HepG2 (cell line): Measurements from ENCODE around the gene FMNL1. TPM values are rescaled to one million over a fixed set of nuclear protein-coding genes. Genes with fewer than 3 reads are reported as not detected.
A peak's percentile ranks its signal among the peaks of the same experiment; 100 is the strongest.

Source experiments
- CAMTA2 ChIP-seq: sonication (generic); formaldehyde crosslinking; IDR thresholded peaks from 2 replicates; pipeline ENCODE4 v1.4.0; 2020; ENCODE audit warnings: mild to moderate bottlenecking, missing genetic modification reagents, borderline replicate concordance
- CBX1 ChIP-seq: IDR thresholded peaks from one replicate; pipeline ENCODE4 v1.6.1; 2016; ENCODE audit warnings: antibody characterized with exemption, low read depth
- E2F5 ChIP-seq: sonication (generic); formaldehyde crosslinking; conservative IDR thresholded peaks from 2 replicates; pipeline ENCODE4 v1.4.0; 2020; ENCODE audit warnings: missing genetic modification reagents
- ETS1 ChIP-seq: sonication (generic); formaldehyde crosslinking; IDR thresholded peaks from 2 replicates; pipeline ENCODE4 v1.4.0; 2020; ENCODE audit warnings: missing genetic modification reagents
- GTF2F1 ChIP-seq: fragments of 150-350 bp; IDR thresholded peaks from 2 replicates; pipeline ENCODE4 v1.6.1; 2014; ENCODE audit warnings: low read length
- HNRNPH1 ChIP-seq: fragments of 200-400 bp; formaldehyde crosslinking; optimal IDR thresholded peaks from 2 replicates; pipeline ENCODE3; 2017; ENCODE audit warnings: mild to moderate bottlenecking, low read depth, low read length
- IRX3 ChIP-seq: sonication (generic); formaldehyde crosslinking; IDR thresholded peaks from 2 replicates; pipeline ENCODE4 v1.8.1; 2023; ENCODE audit warnings: mild to moderate bottlenecking, low read depth, missing genetic modification reagents, borderline replicate concordance
- POGZ ChIP-seq: sonication (generic); formaldehyde crosslinking; IDR thresholded peaks from 2 replicates; pipeline ENCODE4 v1.4.0; 2020; ENCODE audit warnings: mild to moderate bottlenecking, missing genetic modification reagents
- REPIN1 ChIP-seq: sonication (generic); formaldehyde crosslinking; IDR thresholded peaks from 2 replicates; pipeline ENCODE4 v1.8.0; 2022; ENCODE audit warnings: missing genetic modification reagents, low read depth, mild to moderate bottlenecking, borderline replicate concordance
- TBX3 ChIP-seq: fragments of 450-650 bp; IDR thresholded peaks from 2 replicates; pipeline ENCODE4 v1.6.1; 2017; ENCODE audit warnings: antibody characterized with exemption, mild to moderate bottlenecking, inconsistent platforms, borderline replicate concordance
- ZFYVE20 ChIP-seq: sonication (generic); formaldehyde crosslinking; IDR thresholded peaks from 2 replicates; pipeline ENCODE4 v1.8.0; 2023; ENCODE audit warnings: low read depth, mild to moderate bottlenecking, moderate library complexity, missing genetic modification reagents, borderline replicate concordance
- ZNF10 ChIP-seq: sonication (generic); formaldehyde crosslinking; IDR thresholded peaks from 2 replicates; pipeline ENCODE4 v1.4.0; 2020; ENCODE audit warnings: mild to moderate bottlenecking, low read depth, missing genetic modification reagents, borderline replicate concordance
- ZNF224 ChIP-seq: sonication (generic); formaldehyde crosslinking; IDR thresholded peaks from 2 replicates; pipeline ENCODE4 v1.5.0; 2020; ENCODE audit warnings: mild to moderate bottlenecking, missing genetic modification reagents
- ZNF232 ChIP-seq: sonication (generic); formaldehyde crosslinking; IDR thresholded peaks from 2 replicates; pipeline ENCODE4 v1.4.0; 2020; ENCODE audit warnings: missing genetic modification reagents, borderline replicate concordance
- ZNF530 ChIP-seq: sonication (generic); formaldehyde crosslinking; IDR thresholded peaks from 2 replicates; pipeline ENCODE4 v1.5.0; 2020; ENCODE audit warnings: low read depth, mild to moderate bottlenecking, missing genetic modification reagents
- ZNF589 ChIP-seq: sonication (generic); formaldehyde crosslinking; conservative IDR thresholded peaks from 2 replicates; pipeline ENCODE4 v1.8.0; 2022; ENCODE audit warnings: mild to moderate bottlenecking, moderate library complexity, missing genetic modification reagents
- ZNF772 ChIP-seq: sonication (generic); formaldehyde crosslinking; IDR thresholded peaks from 2 replicates; pipeline ENCODE4 v1.5.0; 2020; ENCODE audit warnings: mild to moderate bottlenecking, missing genetic modification reagents
- ZNF878 ChIP-seq: sonication (generic); formaldehyde crosslinking; IDR thresholded peaks from 2 replicates; pipeline ENCODE4 v1.8.1; 2023; ENCODE audit warnings: mild to moderate bottlenecking, missing genetic modification reagents, moderate library complexity
- ZSCAN31 ChIP-seq: sonication (generic); formaldehyde crosslinking; IDR thresholded peaks from 2 replicates; pipeline ENCODE4 v1.5.0; 2020; ENCODE audit warnings: low read depth, mild to moderate bottlenecking, missing genetic modification reagents
- polyA plus RNA-seq, 8 experiments: library from polyadenylated mRNA; depleted of rRNA in 3 of 8; stranded (reverse) in 7 of 8; unstranded in 1 of 8; fragments of >200 nt; fragmentation: Illumina TruSeq in 4 of 8; extraction: Trizol in 4 of 8; gene quantifications; 2 replicates each; pipeline versions ENCODE4 v1.2.1 to v1.2.3, GENCODE V29; 2011 to 2016; ENCODE audit warnings: low read depth in 4 of 8, missing spikeins in 1 of 8, mixed read lengths in 1 of 8; ENCODE audit not compliant: insufficient read depth in 1 of 8
- total RNA-seq, 5 experiments: library from RNA; depleted of rRNA; stranded (reverse); fragments of >200 nt; fragmentation: Illumina TruSeq; extraction: Trizol; gene quantifications; 2 replicates each; pipeline ENCODE4 v1.2.3, GENCODE V29; 2016; ENCODE audit warnings: low read depth in 1 of 5
- TF ChIP-seq, protein P1 (sequence below), 2 experiments: sonication (generic) in 1 of 2; formaldehyde crosslinking in 1 of 2; IDR thresholded peaks; 2 replicates each; pipeline versions ENCODE4 v1.6.1 to v1.9.0; 2014 to 2022; ENCODE audit warnings: antibody characterized with exemption in 1 of 2, borderline replicate concordance in 1 of 2, inconsistent platforms in 1 of 2, low read depth in 1 of 2, missing genetic modification reagents in 1 of 2
- TF ChIP-seq, protein P2 (sequence below): sonication (generic); formaldehyde crosslinking; IDR thresholded peaks from 2 replicates; pipeline ENCODE4 v1.4.0; 2020; ENCODE audit warnings: missing genetic modification reagents, borderline replicate concordance

The FMNL1 gene
- total and polyA plus RNA-seq, 2 of the 13 experiments (the other 11 are each of a cell fraction or from before 2014, with no cell fraction given) = 0.53 to 0.70 TPM

DNA sequence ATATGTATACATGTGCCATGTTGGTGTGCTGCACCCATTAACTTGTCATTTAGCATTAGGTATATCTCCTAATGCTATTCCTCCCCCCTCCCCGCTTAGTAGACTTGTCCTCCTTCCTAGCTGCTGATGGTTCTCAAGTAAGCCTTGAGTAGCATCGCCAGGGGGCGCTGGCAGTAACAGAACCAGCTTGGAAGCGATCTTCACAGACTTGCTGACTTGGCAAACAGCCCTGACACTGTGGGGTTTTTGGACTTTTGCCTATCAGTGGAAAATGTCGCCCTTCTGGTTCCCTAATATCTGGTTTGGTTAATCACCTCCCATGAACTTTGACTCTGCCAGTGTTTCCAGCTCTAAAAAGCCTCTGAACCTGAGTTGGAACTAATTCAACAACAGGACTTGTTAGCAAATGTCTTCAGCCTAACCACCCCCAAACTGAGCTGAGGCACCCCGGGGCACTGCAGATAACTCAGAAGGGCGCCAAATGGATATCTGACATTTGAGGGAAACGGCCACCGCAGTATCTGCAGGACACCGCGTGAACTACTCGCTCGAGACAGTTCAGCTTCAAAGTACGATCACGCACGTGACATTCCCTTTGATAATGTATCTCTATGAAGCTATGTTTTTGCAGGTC is 55.6 kb downstream of the FMNL1 start (continued):
- TF ChIP-seq, protein P1, sequence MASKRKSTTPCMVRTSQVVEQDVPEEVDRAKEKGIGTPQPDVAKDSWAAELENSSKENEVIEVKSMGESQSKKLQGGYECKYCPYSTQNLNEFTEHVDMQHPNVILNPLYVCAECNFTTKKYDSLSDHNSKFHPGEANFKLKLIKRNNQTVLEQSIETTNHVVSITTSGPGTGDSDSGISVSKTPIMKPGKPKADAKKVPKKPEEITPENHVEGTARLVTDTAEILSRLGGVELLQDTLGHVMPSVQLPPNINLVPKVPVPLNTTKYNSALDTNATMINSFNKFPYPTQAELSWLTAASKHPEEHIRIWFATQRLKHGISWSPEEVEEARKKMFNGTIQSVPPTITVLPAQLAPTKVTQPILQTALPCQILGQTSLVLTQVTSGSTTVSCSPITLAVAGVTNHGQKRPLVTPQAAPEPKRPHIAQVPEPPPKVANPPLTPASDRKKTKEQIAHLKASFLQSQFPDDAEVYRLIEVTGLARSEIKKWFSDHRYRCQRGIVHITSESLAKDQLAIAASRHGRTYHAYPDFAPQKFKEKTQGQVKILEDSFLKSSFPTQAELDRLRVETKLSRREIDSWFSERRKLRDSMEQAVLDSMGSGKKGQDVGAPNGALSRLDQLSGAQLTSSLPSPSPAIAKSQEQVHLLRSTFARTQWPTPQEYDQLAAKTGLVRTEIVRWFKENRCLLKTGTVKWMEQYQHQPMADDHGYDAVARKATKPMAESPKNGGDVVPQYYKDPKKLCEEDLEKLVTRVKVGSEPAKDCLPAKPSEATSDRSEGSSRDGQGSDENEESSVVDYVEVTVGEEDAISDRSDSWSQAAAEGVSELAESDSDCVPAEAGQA (IDR thresholded peaks at IDR 0.05; ENCODE audit: low read depth) = no peak
- TF ChIP-seq, protein P1 (CRISPR knock-in tag; IDR thresholded peaks at IDR 0.05; ENCODE audit: borderline replicate concordance) = no peak
- TF ChIP-seq ZNF10 (CRISPR knock-in tag) (no peak), CBX1 (no peak), GTF2F1 (no peak), ZNF232 (CRISPR knock-in tag) (no peak), ZNF772 (CRISPR knock-in tag) (no peak), ETS1 (CRISPR knock-in tag) (no peak), ZNF589 (CRISPR knock-in tag) (no peak), REPIN1 (CRISPR knock-in tag) (peak; percentile 83), IRX3 (CRISPR knock-in tag) (no peak; the same call in 1 of the 2 replicates), E2F5 (CRISPR knock-in tag) (no peak), TBX3 (no peak), CAMTA2 (CRISPR knock-in tag) (no peak), ZFYVE20 (CRISPR knock-in tag) (no peak), ZNF878 (no peak), POGZ (CRISPR knock-in tag) (0 out of 2 replicates have a peak, but pooled peaks have one; percentile 27), ZNF224 (CRISPR knock-in tag) (no peak), HNRNPH1 (no peak), ZSCAN31 (CRISPR knock-in tag) (no peak), ZNF530 (no peak)
- TF ChIP-seq, protein P2, sequence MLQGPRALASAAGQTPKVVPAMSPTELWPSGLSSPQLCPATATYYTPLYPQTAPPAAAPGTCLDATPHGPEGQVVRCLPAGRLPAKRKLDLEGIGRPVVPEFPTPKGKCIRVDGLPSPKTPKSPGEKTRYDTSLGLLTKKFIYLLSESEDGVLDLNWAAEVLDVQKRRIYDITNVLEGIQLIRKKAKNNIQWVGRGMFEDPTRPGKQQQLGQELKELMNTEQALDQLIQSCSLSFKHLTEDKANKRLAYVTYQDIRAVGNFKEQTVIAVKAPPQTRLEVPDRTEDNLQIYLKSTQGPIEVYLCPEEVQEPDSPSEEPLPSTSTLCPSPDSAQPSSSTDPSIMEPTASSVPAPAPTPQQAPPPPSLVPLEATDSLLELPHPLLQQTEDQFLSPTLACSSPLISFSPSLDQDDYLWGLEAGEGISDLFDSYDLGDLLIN = no peak
